NCI-H2196 (cell line): ENCODE measurements around the gene MMP11.

Experiments
- DNase-seq: peaks from one replicate; lab custom pipeline; 2025; ENCODE audit not compliant: unreplicated experiment; lab: John Stamatoyannopoulos, UW

Gene MMP11

GRCh38 chr22:23780146-23780748, 7.6 kb downstream of the MMP11 start:
- no peak for DNase-seq

GRCh38 chr22:23781065-23781464, 8.4 kb downstream of the MMP11 start:
- no peak for DNase-seq

DNA sequence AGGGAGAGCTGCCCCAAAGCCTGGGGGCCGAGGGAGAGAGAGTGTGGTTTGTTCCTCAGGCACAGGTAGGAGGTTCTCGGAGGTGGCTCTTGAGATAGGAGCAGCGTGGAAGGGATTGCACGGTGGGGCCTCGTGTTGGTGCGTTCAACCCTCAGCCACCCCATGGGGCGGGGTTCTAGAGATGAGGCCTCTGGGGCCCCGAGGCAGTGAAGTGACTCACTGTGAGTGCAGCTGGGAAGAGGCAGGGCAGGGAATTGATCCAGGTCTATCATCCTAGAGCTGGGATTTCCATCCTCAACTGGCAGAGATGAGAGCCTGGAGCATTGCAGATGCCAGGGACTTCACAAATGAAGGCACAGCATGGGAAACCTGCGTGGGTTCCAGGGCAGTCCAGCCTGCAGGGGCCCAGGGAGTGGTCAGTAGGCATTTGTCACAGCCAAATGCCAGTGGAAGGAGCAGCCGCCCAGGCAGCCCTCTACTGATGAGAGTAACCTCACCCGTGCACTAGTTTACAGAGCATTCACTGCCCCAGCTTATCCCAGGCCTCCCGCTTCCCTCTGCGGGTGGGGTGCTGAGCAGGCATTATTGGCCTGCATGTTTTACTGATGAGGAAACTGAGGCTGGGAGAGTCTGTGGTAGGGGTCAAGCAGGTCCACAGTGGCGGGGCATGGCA, 9.0 kb downstream of the MMP11 start:
- no peak for DNase-seq

DNA sequence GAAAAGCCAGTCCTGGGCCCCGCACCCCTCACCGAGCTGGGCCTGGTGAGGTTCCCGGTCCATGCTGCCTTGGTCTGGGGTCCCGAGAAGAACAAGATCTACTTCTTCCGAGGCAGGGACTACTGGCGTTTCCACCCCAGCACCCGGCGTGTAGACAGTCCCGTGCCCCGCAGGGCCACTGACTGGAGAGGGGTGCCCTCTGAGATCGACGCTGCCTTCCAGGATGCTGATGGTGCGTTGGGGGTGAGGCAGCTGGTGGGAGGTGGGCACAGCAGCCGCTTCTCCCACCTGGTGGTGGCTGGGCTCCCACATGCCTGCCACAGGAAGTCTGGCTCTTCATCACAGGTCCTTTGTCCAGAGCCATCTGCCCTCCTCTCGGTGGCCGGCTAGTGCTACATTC, 9.6 kb downstream of the MMP11 start:
- DNase-seq: no peak

GRCh38 chr22:23782703-23783102, 10.1 kb downstream of the MMP11 start:
- DNase-seq: no peak

- DNase-seq: no peak
These were observed 10.9 kb downstream of the MMP11 start for GRCh38 chr22:23783265-23784150.

DNA sequence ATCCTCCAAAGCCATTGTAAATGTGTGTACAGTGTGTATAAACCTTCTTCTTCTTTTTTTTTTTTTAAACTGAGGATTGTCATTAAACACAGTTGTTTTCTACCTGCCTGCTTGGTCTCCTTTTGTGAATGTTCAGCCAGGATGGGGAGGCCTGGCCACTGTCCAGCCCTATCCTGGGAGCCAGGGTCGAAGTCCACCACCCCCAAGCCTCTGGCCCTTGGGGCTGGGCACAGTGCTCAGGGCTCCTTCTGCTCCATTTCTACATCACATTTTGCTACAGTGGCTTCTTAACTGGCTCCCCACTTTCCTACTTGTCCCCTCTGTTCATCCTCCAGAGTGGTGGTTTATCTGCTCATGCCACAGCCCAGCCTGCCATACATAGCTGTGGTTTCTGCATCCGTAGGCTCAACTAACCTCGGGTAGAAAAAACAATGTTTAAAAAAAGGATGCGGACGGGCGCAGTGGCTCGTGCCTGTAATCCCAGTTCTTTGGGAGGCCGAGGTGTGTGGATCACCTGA, 11.6 kb downstream of the MMP11 start:
- DNase-seq: no peak

DNA sequence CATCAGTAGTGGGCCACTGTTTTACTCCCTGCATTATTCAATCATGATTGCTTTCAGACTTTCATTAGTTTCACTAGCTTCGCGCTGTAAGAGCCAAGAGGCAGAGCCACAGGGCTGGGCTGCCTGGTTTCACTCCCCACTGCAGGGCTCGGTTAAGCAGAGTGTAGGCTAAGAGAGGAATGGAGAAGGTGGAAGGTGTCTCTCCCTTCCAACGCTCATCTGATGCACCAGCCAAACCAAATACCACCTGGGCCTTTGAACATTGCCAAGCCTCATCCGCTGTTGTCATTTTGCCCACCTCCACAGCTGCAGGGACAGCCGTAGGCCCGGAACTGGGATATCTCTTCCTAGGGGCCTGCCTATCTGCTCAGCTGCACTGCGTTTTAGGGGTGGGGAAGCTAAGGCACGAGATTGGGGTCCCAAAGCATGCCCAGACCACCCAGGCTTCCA, 13.6 kb downstream of the MMP11 start:
- DNase-seq: no peak

- DNase-seq: peak; percentile 81
These were observed 14.3 kb downstream of the MMP11 start, which contains the start of gene SMARCB1 for GRCh38 chr22:23786752-23787599. TSS of gene SMARCB1 (plus strand) at chr22:23786966. CDS start at chr22:23787170, 204 bp downstream.

- no peak for DNase-seq
These were observed 14.9 kb downstream of the MMP11 start for GRCh38 chr22:23787600-23787896.

DNA sequence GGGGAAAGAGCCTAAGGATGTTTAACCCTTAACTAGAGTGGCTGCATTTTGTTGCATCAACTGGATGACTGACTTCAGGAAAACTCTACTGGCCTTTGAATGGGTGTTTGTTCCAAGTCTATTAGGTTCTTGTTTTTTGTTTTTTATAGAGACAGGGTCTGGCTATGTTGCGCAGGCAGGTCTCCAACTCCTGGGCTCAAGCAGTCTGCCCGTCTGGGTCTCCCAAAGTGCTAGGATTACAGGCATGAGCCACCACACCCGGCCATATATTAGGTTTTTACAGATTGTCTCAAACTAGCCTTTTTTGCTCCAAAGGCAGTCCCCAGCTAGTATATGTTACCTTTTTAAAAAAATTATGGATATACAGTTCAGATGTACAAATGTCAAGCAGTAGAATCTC, 15.3 kb downstream of the MMP11 start:
- no peak for DNase-seq

DNA sequence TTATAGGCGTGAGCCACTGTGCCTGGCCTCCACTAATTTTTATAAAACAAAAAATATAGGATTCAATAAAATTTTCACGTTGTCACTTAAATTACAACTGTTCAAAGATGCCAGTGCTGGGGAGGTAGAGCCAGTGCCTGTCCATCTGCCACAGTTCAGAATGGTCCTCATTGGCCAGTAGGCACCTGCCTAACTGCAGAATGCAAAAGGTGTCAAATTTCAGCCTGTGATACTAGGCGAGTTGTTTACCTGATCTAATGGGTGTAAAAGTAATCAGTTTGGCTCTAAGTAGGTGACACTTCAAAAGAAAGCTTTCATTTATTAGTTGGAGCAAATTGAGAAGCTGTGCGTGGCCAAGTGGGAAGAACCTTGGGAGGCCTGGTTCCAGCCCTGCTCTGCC, 16.5 kb downstream of the MMP11 start:
- DNase-seq: peak; percentile 12

DNA sequence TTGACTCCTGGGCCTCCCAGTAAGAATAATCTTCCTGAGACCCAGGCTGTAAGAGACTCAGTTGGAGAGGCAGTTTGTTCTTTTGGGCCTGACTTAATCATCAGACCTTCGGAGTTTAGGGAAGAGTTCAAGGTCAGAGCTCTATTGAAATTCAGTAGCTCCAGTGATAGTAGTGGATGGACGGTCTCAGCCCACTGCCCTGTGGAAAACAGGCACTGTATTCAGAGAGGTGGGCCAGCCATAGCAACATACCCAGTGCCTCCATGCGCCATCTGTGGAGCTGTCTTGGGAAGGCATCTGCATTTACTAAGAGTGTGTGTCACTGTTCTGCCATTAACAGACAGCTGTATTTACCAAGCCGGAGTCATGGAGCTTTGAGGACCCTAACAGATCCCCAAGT, 17.0 kb downstream of the MMP11 start:
- DNase-seq: no peak

DNA sequence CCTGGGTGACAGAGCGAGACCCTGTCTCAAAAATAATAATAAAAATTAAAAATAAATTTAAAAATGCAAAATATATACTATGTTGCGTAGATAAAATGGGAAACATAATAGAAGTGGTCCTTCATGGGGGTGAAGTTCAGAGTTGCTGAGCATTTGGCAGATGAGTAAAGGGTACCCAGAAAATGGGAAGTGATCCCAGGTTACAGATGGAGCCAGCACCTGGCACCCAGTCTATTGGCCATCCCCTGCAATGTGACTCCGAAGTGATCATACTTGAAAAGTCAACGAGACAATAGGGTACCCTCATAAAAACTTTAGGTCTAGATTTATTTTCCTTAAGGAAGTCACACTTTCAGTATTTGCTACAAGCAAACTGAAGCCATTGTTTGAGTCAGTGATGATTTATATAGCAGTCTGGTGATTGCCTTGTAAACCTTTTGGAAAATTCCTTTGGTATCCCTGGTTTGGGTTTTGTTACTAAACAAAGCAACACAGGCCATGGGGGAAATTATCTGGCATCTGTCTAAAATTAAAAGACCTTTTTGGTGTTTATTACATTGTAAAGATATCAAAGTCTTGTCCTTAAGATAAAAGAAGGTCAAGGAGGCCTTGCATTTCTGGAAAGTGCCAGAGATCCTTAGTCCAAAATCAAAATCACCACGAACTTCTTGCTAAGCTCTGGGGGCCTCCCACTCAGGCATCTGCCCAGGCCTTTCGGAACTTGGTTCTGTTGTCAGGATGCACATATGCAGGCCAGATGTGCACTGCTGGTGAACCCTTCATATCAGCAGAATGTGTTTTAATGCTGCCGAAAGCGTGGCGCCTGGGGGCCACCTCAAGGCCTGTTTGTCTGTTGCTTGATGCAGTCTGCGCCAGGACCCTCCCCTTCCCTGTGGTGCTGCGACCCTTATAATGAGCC, 18.4 kb downstream of the MMP11 start:
- no peak for DNase-seq

GRCh38 chr22:23791738-23792645, 19.3 kb downstream of the MMP11 start:
- no peak for DNase-seq

GRCh38 chr22:23793326-23793725, 20.7 kb downstream of the MMP11 start:
- no peak for DNase-seq

DNA sequence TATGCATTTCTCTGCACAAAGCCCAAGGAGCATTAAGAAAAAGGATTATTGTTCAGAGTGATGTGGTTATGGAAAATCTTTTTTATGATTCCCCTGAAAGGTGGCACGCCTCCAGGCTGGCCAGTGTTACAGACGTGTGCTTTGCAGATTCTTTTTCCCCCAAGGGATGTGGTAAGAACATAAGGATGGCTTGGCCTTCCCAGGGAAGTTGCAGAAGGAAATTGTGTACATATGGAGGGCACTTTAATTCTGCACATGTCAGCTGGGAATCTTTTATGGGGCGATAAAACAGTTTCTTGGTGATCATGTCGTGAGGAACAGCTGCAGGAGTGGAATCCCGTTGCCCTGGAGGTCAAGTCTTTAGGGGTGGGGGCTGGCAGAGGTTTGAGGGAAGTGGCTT, 23.8 kb downstream of the MMP11 start:
- DNase-seq: no peak

GRCh38 chr22:23800297-23801237, 27.9 kb downstream of the MMP11 start:
- DNase-seq: no peak
